DND-41 (cell line): ENCODE data around the gene SSTR3.
A peak's percentile ranks its signal among the peaks of the same experiment; 100 is the strongest.
"Not testable (repeated sequence)": the region's sequence is repeated elsewhere in the genome, so short reads cannot be mapped to it uniquely, and the experiment has no call there.

Experiments used
- ATAC-seq: fragments of 200-7000 bp; cut with Tn5 transposase; 3 replicates; pipeline ENCODE4 v1.9.1; 2021; ENCODE audit warnings: low read depth; ENCODE audit not compliant: insufficient read depth
- DNase-seq: peaks from one replicate; pipeline ENCODE4 v3.0.0-alpha.2; 2020
- H2AFZ ChIP-seq: 2 replicates; pipeline ENCODE4 v1.6.0; 2012; ENCODE audit warnings: low read depth, low read length
- H3K27ac ChIP-seq: 2 replicates; pipeline ENCODE4 v1.5.1; 2012; ENCODE audit warnings: low read length, inconsistent platforms
- H3K27me3 ChIP-seq: fragments of 200-600 bp; sonication (generic); 2 replicates; pipeline ENCODE4 v1.6.0; 2012; ENCODE audit warnings: low read length, mild to moderate bottlenecking, inconsistent platforms; ENCODE audit not compliant: insufficient read depth, poor library complexity
- H3K36me3 ChIP-seq: 2 replicates; pipeline ENCODE4 v1.5.1; 2012; ENCODE audit warnings: low read length, inconsistent platforms; ENCODE audit not compliant: insufficient read depth
- H3K4me1 ChIP-seq: 2 replicates; pipeline ENCODE4 v1.5.1; 2012; ENCODE audit warnings: mild to moderate bottlenecking, low read length; ENCODE audit not compliant: insufficient read depth
- H3K4me2 ChIP-seq: 2 replicates; pipeline ENCODE4 v1.6.0; 2012; ENCODE audit warnings: mild to moderate bottlenecking, moderate library complexity, low read length, inconsistent platforms; ENCODE audit not compliant: insufficient read depth
- H3K4me3 ChIP-seq, 2 experiments: fragments of 200-600 bp in 1 of 2; shearing (Covaris generic) in 1 of 2; 2 replicates each; pipeline ENCODE4 v1.5.1; 2012 to 2016; ENCODE audit warnings: inconsistent platforms in 2 of 2, low read length in 2 of 2, mild to moderate bottlenecking in 2 of 2, low read depth in 1 of 2, moderate library complexity in 1 of 2
- H3K79me2 ChIP-seq: 2 replicates; pipeline ENCODE4 v1.6.0; 2012; ENCODE audit warnings: low read length, inconsistent platforms; ENCODE audit not compliant: insufficient read depth
- H3K9ac ChIP-seq: 2 replicates; pipeline ENCODE4 v1.6.0; 2012; ENCODE audit warnings: low read depth, mild to moderate bottlenecking, inconsistent platforms, low read length, moderate library complexity
- H3K9me3 ChIP-seq: 2 replicates; pipeline ENCODE4 v1.5.1; 2012; ENCODE audit warnings: low read length, moderate library complexity, mild to moderate bottlenecking, inconsistent platforms; ENCODE audit not compliant: insufficient read depth, severe bottlenecking
- H4K20me1 ChIP-seq: 2 replicates; pipeline ENCODE4 v1.6.0; 2012; ENCODE audit warnings: low read length; ENCODE audit not compliant: insufficient read depth
- CTCF ChIP-seq: IDR thresholded peaks from 2 replicates; pipeline ENCODE4 v1.5.1; 2012; ENCODE audit warnings: borderline replicate concordance, low read length, moderate library complexity, mild to moderate bottlenecking; ENCODE audit not compliant: poor library complexity, severe bottlenecking; ENCODE audit errors: extremely low read depth
- EZH2 ChIP-seq: IDR thresholded peaks from 3 replicates; pipeline ENCODE4 v1.6.1; 2012; ENCODE audit warnings: borderline replicate concordance, low read depth, mild to moderate bottlenecking, moderate library complexity, low read length, inconsistent platforms; ENCODE audit not compliant: severe bottlenecking

Gene SSTR3

GRCh38 chr22:37254209-37254866 lies 42.1 kb upstream of the SSTR3 start:
- Histone ChIP-seq H2AFZ (no peak overlapping the region), H3K4me1 (no peaks in the 10 kb centered on the region), H3K4me3 (no peak overlapping the region), H4K20me1 (no peaks in the 10 kb centered on the region), H3K36me3 (no peaks in the 10 kb centered on the region), H3K79me2 (no peaks in the 10 kb centered on the region), H3K27me3 (peaks cover 6% of the 10 kb centered on the region), H3K9ac (no peak overlapping the region), H3K27ac (no peak overlapping the region), H3K9me3 (no peaks in the 10 kb centered on the region), H3K4me2 (no peak overlapping the region)
- no peak for TF ChIP-seq CTCF
- TF ChIP-seq EZH2 = no peak
- DNase-seq (no peak), ATAC-seq (no peak)

GRCh38 chr22:37253126-37253660 lies 40.9 kb upstream of the SSTR3 start:
- no peak overlapping the region for H3K4me2 ChIP-seq
- H3K36me3 ChIP-seq = no peaks in the 10 kb centered on the region
- ATAC-seq (no peak), DNase-seq (no peak)
- peaks cover 6% of the 10 kb centered on the region for H3K27me3 ChIP-seq
- H3K9ac ChIP-seq = no peak overlapping the region
- no peaks in the 10 kb centered on the region for H3K4me1 ChIP-seq
- TF ChIP-seq EZH2 = no peak
- TF ChIP-seq CTCF = peak; percentile 26
- H3K4me3 ChIP-seq = no peak overlapping the region
- no peaks in the 10 kb centered on the region for H3K9me3 ChIP-seq
- H3K79me2 ChIP-seq = no peaks in the 10 kb centered on the region
- no peak overlapping the region for H2AFZ ChIP-seq
- no peak overlapping the region for H3K27ac ChIP-seq
- no peaks in the 10 kb centered on the region for H4K20me1 ChIP-seq

- H4K20me1 ChIP-seq, ATAC-seq, H3K27me3 ChIP-seq, H3K9ac ChIP-seq, H3K36me3 ChIP-seq, H3K79me2 ChIP-seq, H3K4me3 ChIP-seq, H3K4me1 ChIP-seq, H3K4me2 ChIP-seq, DNase-seq, H3K9me3 ChIP-seq, H3K27ac ChIP-seq, H2AFZ ChIP-seq: not testable (repeated sequence)
These were observed 39.6 kb upstream of the SSTR3 start for GRCh38 chr22:37251836-37252235.

- no peak overlapping the region for H3K4me3 ChIP-seq
- ATAC-seq (no peak), DNase-seq (no peak)
- no peaks in the 10 kb centered on the region for H3K36me3 ChIP-seq
- no peaks in the 10 kb centered on the region for H3K79me2 ChIP-seq
- H3K4me2 ChIP-seq = no peak overlapping the region
- no peaks in the 10 kb centered on the region for H4K20me1 ChIP-seq
- no peak overlapping the region for H2AFZ ChIP-seq
- H3K4me1 ChIP-seq = peaks cover under 1% of the 10 kb centered on the region
- TF ChIP-seq EZH2 (no peak), CTCF (no peak)
- H3K27me3 ChIP-seq = peaks cover 3% of the 10 kb centered on the region
- no peaks in the 10 kb centered on the region for H3K9me3 ChIP-seq
- H3K9ac ChIP-seq = no peak overlapping the region
- no peak overlapping the region for H3K27ac ChIP-seq
These were observed 37.7 kb upstream of the SSTR3 start for GRCh38 chr22:37249986-37250385.
